Measurements from ENCODE around the gene EIF4E2.

GRCh38 chr2:232593982-232594381 lies 43.5 kb downstream of the EIF4E2 start:
- TF ChIP-seq, protein P1, sequence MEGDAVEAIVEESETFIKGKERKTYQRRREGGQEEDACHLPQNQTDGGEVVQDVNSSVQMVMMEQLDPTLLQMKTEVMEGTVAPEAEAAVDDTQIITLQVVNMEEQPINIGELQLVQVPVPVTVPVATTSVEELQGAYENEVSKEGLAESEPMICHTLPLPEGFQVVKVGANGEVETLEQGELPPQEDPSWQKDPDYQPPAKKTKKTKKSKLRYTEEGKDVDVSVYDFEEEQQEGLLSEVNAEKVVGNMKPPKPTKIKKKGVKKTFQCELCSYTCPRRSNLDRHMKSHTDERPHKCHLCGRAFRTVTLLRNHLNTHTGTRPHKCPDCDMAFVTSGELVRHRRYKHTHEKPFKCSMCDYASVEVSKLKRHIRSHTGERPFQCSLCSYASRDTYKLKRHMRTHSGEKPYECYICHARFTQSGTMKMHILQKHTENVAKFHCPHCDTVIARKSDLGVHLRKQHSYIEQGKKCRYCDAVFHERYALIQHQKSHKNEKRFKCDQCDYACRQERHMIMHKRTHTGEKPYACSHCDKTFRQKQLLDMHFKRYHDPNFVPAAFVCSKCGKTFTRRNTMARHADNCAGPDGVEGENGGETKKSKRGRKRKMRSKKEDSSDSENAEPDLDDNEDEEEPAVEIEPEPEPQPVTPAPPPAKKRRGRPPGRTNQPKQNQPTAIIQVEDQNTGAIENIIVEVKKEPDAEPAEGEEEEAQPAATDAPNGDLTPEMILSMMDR (IDR thresholded peaks at IDR 0.05) = no peak
- TF ChIP-seq POLR2A (IDR thresholded peaks at IDR 0.05) = no peak

Data from thyroid gland (tissue), 4 donors.